Common myeloid progenitor, CD34-positive (primary cell): ENCODE measurements around the gene MACROD1.
A peak's percentile ranks its signal among the peaks of the same experiment; 100 is the strongest.

Experiments used
- CTCF ChIA-PET: fragments of 350-600 bp; sonication (Branson Sonifier 250); formaldehyde crosslinking; loops from one replicate; lab custom pipeline; 2021; ENCODE audit warnings: antibody characterized with exemption; lab: Charles Lee
- POLR2A ChIA-PET: fragments of 350-600 bp; sonication (Branson Sonifier 250); formaldehyde crosslinking; loops from one replicate; lab custom pipeline; 2021; ENCODE audit warnings: antibody characterized with exemption; lab: Charles Lee
- DNase-seq, 3 donors: peaks; one replicate each; pipeline versions ENCODE4 v3.0.0 to v3.0.0-alpha.2; 2013
- H3K27ac ChIP-seq, 2 experiments: 1 replicate in 1 of 2; 2 replicates in 1 of 2; pipeline ENCODE4 v1.7.0; 2013; ENCODE audit warnings: inconsistent platforms in 2 of 2, low read length in 2 of 2, mild to moderate bottlenecking in 2 of 2, low read depth in 1 of 2, moderate library complexity in 1 of 2; ENCODE audit not compliant: severe bottlenecking in 2 of 2, insufficient read depth in 1 of 2, poor library complexity in 1 of 2
- H3K27me3 ChIP-seq, 5 experiments: replicated peaks in 2 of 5; 1 replicate in 3 of 5; 2 replicates in 2 of 5; pipeline versions ENCODE4 v1.6.1 to v1.7.0; 2013; ENCODE audit warnings: low read length in 4 of 5, mild to moderate bottlenecking in 2 of 5, moderate library complexity in 2 of 5, inconsistent platforms in 1 of 5; ENCODE audit not compliant: insufficient read depth in 5 of 5, control insufficient read depth in 4 of 5
- H3K36me3 ChIP-seq, 4 experiments: 1 replicate in 2 of 4; 2 replicates in 2 of 4; pipeline versions ENCODE4 v1.6.1 to v1.7.0; 2013; ENCODE audit warnings: low read length in 3 of 4, control low read depth in 1 of 4, mild to moderate bottlenecking in 1 of 4; ENCODE audit not compliant: control insufficient read depth in 4 of 4, insufficient read depth in 4 of 4
- H3K4me1 ChIP-seq, 4 experiments: 1 replicate in 3 of 4; 2 replicates in 1 of 4; pipeline versions ENCODE4 v1.6.1 to v1.7.1; 2013; ENCODE audit warnings: low read length in 3 of 4, mild to moderate bottlenecking in 3 of 4, control low read depth in 1 of 4, inconsistent platforms in 1 of 4, moderate library complexity in 1 of 4; ENCODE audit not compliant: control insufficient read depth in 4 of 4, insufficient read depth in 4 of 4; ENCODE audit errors: control extremely low read depth in 1 of 4
- H3K4me3 ChIP-seq, 7 experiments: 1 replicate in 4 of 7; 2 replicates in 3 of 7; pipeline versions ENCODE4 v1.5.1 to v1.7.0; 2013; ENCODE audit warnings: mild to moderate bottlenecking in 7 of 7, low read length in 6 of 7, moderate library complexity in 6 of 7, inconsistent platforms in 2 of 7, low read depth in 2 of 7, control low read depth in 1 of 7; ENCODE audit not compliant: insufficient read depth in 4 of 7, control insufficient read depth in 1 of 7; ENCODE audit errors: extremely low read depth in 1 of 7
- H3K9me3 ChIP-seq, 5 experiments: 1 replicate in 4 of 5; 2 replicates in 1 of 5; pipeline versions ENCODE4 v1.6.1 to v1.7.1; 2013; ENCODE audit warnings: low read length in 4 of 5, mild to moderate bottlenecking in 2 of 5, inconsistent platforms in 1 of 5, low read depth in 1 of 5, moderate library complexity in 1 of 5; ENCODE audit not compliant: control insufficient read depth in 4 of 5, insufficient read depth in 2 of 5; ENCODE audit errors: control extremely low read depth in 1 of 5
- WGBS: methylation state at CpG from one replicate; pipeline ENCODE4 v1.1.5; 2013; ENCODE audit not compliant: insufficient coverage; 5-methylcytosine and 5-hydroxymethylcytosine counted together

MACROD1 gene

DNA sequence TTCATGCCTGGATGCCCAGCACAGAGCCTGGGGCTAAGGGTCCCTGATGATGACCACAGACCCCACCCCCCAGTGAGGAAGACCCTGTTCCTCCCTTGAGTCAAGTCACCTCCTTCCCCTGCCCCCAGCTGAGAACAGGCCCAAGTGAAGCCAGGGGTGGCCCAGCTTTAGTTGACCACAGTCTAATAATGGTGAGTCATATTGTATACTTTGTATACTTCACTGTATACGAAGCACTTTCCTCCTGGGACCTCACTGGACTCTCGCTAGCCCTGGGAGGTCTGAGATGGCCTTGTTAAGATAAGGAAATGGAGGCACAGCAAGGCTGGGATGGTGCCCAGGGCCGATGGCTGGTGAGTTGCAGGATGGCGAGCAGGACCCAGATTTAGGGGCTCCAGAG lies 133.9 kb downstream of the MACROD1 start:
- Histone ChIP-seq H3K36me3 (no peaks in the 10 kb centered on the region), H3K4me3 (no peak overlapping the region), H3K4me1 (peaks cover 2 to 45% (median 42%) of the 10 kb centered on the region in 4 experiments), H3K27ac (no peak overlapping the region), H3K27me3 (peaks cover 0 to 53% (median 16%) of the 10 kb centered on the region in 5 experiments), H3K9me3 (no peaks in the 10 kb centered on the region)
- WGBS: 91% methylated on average over 3 of the region's 4 CpGs
- no peak for DNase-seq
- ChIA-PET POLR2A (no interaction called here), CTCF (interaction anchor here (0.9 to 4.3 kb wide), 7 partner anchors 9 to 120 kb away, joined by 3 to 28 read pairs (median 3); no protein-coding TSS in a partner anchor)

DNA sequence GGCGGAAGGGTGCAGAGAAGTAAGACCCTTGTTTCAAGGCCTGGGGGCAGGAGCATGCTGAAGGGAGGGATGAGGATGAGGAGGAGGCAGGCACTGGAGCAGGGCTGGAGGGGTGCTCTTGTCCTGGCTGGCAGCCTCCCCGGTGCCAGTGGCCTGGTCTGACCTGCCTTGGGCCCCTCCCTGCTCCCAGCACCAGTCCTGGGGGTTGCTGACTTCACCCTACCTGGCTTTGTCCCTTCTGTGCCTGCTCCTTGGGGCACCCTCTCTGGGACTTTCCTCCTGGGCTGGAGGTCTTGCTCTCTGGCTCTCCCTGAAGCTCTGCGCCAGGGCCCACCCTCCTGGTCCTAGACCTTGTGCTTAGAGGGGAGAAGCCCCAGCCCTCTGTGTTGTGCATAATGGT lies 134.9 kb downstream of the MACROD1 start:
- WGBS: no CpG with 5 or more reads among the region's 3 CpGs
- Histone ChIP-seq H3K9me3 (no peaks in the 10 kb centered on the region), H3K4me1 (peaks cover 2 to 36% (median 35%) of the 10 kb centered on the region in 4 experiments), H3K27ac (no peak overlapping the region), H3K36me3 (no peaks in the 10 kb centered on the region), H3K4me3 (no peak overlapping the region), H3K27me3 (peaks cover 0 to 42% (median 16%) of the 10 kb centered on the region in 5 experiments)
- ChIA-PET POLR2A (interaction anchor here (0.7 kb wide), 1 partner anchor 12 kb away, joined by 3 read pairs; no protein-coding TSS in a partner anchor), CTCF (interaction anchor here (1.0 to 4.3 kb wide), 4 partner anchors 10 to 114 kb away, joined by 3 to 28 read pairs (median 3); no protein-coding TSS in a partner anchor)
- no peak for DNase-seq

DNA sequence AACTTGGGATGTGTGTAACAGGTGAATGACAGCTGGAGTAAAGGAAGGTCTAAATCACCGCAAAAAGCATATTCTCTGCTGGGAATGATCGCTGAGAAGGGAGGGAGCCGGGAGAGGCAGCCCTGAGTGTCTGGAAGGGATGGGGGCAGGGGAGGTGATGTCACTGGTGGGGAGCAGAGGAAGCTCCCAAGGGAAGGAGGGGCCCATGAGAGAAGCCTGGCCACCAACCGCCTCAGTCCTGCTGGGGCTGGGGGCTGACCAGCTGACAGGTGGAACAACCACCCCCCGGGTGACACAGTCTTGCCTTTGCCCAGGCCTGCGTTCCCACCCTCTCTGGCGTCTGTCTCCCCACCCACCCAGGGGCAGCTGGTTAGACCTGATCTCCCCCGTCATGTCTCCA lies 136.1 kb downstream of the MACROD1 start:
- Histone ChIP-seq H3K27ac (no peak overlapping the region), H3K4me1 (peaks cover 2 to 28% (median 26%) of the 10 kb centered on the region in 4 experiments), H3K4me3 (no peak overlapping the region), H3K36me3 (no peaks in the 10 kb centered on the region), H3K9me3 (no peaks in the 10 kb centered on the region), H3K27me3 (peaks cover 0 to 34% (median 11%) of the 10 kb centered on the region in 5 experiments)
- ChIA-PET POLR2A (interaction anchor here (0.6 kb wide), 1 partner anchor 17 kb away, joined by 4 read pairs; no protein-coding TSS in a partner anchor), CTCF (interaction anchor here (1.6 kb wide), 1 partner anchor 121 kb away, joined by 4 read pairs; no protein-coding TSS in a partner anchor)
- no peak for DNase-seq
- WGBS: 93% methylated on average over 7 of the region's 8 CpGs

DNA sequence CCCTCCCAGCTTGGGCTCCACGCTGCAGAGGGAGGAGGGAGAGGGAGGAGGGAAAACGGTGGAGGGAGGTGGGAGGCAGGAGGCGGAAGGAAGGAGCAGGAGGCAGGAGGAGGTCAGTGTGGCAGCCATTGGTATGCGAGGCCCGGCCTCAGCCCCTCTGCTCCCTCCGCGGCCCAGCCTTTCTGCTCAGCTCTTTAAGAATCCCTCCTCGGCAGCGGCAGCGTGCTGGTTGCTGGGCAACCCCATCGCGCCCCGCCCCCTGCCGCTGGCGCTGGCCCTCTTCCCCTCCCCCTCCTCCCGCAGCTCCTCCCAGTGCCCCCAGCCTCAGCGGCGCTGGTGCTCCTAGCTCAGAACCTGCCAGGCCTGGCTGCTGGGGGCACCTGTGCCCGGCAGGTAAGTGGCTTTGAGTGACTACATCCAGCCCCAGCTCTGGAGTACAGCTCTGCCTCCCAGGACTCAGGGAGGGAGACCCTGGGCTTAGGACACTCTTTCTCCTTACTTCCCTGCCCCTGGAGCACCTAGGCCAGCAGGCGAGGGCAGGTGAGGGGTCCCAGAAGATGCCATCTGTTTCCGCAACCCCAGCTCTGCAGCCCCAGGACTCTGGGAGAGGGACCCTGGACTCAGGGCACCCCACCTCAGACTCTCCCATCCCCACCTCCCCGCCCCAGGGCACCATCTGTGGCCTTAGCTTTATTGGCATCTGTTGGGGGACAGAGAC lies 137.4 kb downstream of the MACROD1 start:
- Histone ChIP-seq H3K4me3 (peak overlapping the region in 3 of 7 experiments; percentile 15 to 58 (median 36)), H3K27ac (no peak overlapping the region), H3K36me3 (no peaks in the 10 kb centered on the region), H3K4me1 (peaks cover 2 to 25% (median 19%) of the 10 kb centered on the region in 4 experiments), H3K9me3 (no peaks in the 10 kb centered on the region), H3K27me3 (peaks cover 0 to 22% (median 6%) of the 10 kb centered on the region in 5 experiments)
- WGBS: 21% methylated on average over 17 of the region's 22 CpGs
- peak; percentile 24 to 54 (median 48) for DNase-seq
- ChIA-PET POLR2A (interaction anchor here (0.5 to 1.3 kb wide), 2 partner anchors 14 to 135 kb away, joined by 3 read pairs; no protein-coding TSS in a partner anchor), CTCF (interaction anchor here (1.6 to 6.0 kb wide), 2 partner anchors 27 to 122 kb away, joined by 4 to 34 read pairs; no protein-coding TSS in a partner anchor)

DNA sequence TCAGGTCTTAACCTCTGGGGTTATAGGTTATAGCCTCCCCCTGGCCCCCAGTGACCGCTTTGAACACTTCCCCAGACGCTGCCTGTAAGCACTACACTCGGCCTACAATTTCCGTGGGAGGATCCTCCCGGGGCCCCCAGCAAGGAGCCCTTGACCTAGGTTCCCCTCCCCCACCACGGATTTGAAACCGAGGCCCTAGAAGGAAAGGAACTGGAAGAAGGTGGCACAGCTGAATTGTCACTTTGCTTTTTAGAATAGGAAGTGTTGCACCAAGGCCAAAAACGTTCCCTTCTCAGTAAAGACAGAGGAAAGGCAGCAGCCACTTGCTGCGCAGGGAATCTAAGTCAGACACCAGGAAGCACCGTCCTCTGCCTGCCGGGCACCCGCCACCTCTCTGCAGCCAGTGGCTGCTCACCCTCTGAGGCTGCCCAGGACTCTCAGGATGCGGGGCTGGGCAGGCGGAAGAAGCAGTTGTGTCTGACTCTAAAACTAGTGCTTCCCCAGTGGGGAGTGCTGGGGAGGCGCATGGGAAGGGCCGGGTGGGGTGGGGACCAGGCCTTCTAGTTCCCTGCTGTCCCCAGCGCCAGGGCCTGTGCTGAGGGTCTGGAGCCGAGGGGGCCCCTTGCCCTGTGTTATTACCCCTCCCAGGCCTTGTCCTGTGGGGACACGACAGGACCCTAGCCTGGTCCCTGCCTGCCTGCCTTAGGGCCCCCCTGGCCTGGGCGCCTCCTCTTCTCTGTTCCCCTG lies 138.1 kb downstream of the MACROD1 start:
- H3K4me3 ChIP-seq: peak overlapping the region in 3 of 7 experiments; percentile 13 to 58 (median 36)
- H3K27me3 ChIP-seq: peaks cover 0 to 16% (median 5%) of the 10 kb centered on the region in 5 experiments
- H3K4me1 ChIP-seq: peaks cover 2 to 25% (median 19%) of the 10 kb centered on the region in 4 experiments
- no peaks in the 10 kb centered on the region for H3K9me3 ChIP-seq
- H3K36me3 ChIP-seq: no peaks in the 10 kb centered on the region
- ChIA-PET POLR2A (interaction anchor here (0.5 to 1.3 kb wide), 2 partner anchors 13 to 136 kb away, joined by 3 read pairs; no protein-coding TSS in a partner anchor), CTCF (interaction anchor here (1.6 to 6.0 kb wide), 2 partner anchors 27 to 123 kb away, joined by 4 to 34 read pairs; no protein-coding TSS in a partner anchor)
- peak in 2 of 3 donors; percentile 53 to 54 for DNase-seq
- 9% methylated on average over 12 of the region's 20 CpGs for WGBS
- no peak overlapping the region for H3K27ac ChIP-seq

DNA sequence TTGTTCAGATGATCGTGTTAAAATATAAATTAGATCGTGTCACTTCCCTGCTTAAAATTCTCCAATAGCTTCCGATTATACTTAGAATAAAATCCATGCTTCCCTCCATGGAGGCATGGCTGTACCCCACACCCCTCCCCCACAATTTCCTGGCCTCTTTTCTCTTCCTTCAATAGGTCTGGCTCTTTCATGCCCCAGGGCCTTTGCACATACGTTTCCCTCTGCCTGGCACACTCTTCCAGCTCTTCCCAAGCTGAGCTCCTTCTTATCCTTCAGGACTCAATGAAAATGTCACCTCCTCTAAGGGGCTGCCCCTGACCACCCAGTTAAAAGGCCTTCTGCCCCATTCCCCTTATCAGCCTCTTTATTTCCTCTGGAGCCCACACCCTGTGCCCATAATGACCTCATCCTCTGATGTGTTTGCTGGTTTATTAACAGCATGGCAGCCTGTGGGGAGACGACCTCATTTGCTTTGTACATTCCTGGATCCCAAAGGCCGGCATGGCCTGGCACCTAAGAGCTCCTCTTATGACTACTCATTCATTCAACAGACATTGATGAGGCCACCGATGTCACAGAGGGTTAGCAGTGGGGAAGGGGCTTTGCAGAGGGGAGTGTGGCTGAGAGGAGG lies 139.2 kb downstream of the MACROD1 start:
- CTCF ChIA-PET: interaction anchor here (1.1 to 6.0 kb wide), 2 partner anchors 9 to 25 kb away, joined by 3 to 34 read pairs; no protein-coding TSS in a partner anchor

More for the DNA sequence above, 139.2 kb downstream of the MACROD1 start:
- H3K4me3 ChIP-seq: no peak overlapping the region
- peaks cover 0 to 5% (median 0%) of the 10 kb centered on the region in 5 experiments for H3K27me3 ChIP-seq
- no peak overlapping the region for H3K27ac ChIP-seq
- no peaks in the 10 kb centered on the region for H3K9me3 ChIP-seq
- no peak for DNase-seq
- 100% methylated on average over 4 of the region's 7 CpGs for WGBS
- POLR2A ChIA-PET: no interaction called here
- H3K4me1 ChIP-seq: peaks cover 2 to 25% (median 19%) of the 10 kb centered on the region in 4 experiments
- H3K36me3 ChIP-seq: no peaks in the 10 kb centered on the region
